ENCODE results near the gene CPXM1.

Gene CPXM1

DNA sequence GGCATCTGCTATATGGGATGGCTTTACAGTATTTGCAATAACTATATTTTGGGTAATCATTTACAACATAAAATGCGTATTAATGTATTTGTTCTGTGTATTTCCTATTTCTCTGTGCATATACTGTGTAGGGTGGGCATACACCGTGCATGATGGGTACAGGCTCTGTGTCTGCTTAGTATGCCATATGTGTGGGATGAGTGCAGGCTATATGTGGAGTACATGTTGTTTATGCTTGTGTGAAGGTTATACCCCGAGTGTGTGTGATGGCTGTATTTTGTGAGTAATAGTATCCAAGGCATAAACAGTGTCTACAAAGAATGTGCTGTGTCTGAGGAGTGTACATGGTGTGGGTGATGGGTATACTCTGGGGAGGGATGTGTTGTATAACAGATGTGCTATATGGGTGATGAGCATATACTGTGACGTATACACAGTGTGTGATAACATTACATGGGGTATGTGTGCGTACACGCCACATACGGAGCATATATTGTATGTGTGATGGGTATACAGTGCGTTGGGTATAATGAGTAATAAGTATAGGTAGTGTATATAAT lies 52.7 kb downstream of the CPXM1 start:
- DNase-seq, result peak; percentile 6 to 13

DNA sequence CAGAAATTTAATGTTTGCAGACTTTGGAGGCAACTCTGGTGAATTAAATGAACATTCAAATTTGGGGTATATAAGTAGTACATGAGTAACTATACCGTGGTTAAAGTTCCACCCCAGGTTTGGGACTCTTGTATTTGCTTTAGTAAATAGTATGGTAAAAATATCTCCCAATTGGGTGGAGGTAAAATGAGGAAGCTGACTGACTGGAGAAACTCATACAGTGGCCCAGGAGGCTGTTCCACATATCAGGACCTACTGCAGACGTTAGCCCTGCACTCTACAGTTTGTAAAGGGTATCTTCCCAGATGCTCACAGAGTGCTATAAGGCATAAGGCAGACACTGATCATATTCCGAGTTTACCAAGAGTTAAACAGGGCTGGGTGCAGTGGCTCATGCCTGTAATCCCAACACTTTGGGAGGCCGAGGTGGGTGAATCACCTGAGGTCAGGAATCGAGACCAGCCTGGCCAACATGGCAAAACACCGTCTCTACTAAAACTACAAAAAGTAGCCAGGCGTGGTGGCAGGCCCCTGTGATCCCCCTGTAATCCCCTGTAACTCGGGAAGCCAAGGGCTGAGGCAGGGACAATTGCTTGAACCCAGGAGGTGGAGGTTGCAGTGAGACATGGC lies 53.7 kb downstream of the CPXM1 start:
- DNase-seq, result peak; percentile 3 to 7

DNA sequence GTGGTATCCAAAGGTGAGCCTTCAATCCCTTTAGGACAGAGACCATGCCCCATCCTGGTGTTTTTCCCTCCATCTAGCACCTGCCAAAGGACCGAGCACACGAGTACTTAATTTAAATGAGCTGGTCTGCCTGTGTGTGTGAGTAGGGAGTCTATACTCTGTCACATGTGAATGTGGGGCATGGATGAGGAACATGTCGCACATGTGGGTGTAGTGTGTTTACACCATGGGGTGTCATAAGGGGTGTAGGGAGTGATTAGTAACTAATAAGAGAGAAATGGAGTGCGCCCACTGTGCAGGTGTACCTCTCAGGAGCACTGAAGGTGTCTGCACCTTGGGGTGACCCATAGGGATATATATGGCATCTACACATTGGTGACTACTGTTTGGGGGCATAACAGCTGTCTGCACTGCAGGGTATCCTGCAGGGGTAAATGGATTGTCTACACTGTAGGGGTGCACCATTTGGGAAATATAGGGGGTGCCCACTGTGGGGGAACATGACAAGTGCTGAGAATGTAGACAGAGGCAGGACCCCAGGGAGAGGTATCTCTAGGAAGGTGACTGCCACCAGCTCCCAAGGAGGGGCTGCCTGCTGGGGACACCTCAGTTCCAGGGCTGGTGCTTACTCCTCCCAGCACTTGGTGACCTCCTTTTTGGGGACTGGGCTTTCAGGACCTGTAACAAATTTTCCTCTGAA lies 54.3 kb downstream of the CPXM1 start:
- peak; percentile 11 to 13 for DNase-seq

DNA sequence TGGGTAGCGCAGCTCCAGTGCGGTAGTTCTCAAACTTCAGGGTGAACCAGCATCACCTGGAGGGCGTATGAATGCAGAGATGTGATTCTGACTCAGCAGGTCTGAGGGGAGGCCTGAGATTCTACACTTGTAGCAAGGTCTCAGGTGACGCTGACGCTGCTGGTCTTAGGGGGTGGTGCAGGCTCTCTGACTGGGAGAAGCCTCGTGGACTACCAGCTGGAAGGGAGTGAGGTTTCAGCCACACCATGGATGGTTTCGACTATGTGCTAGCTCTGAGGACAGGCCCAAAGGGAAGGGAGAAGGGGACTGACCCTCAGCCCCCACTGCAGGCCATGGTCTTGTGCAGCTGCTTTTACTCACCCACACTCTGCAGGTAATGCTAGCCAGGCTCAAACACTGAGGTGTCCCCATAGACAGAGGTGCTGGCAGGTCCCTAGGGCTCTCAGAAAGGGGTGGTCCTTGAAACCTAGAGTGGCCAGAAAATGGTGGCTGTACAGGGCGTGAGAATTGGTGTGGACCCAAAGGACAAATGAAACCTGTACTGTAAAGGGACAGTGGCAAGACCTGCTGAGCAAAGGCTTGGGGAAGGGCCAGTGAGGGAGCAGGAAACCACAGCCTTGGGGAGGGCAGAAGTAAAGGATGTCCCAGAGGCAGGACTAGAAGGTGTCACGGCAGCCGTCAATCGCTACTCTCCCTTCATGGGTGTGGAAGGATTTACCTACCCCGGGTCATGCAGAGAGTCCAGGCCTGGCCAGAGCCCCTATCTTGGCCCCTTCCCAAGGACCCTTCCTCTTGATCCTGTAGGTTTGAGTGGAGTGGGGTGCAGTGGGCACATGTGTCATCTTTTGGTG lies 55.1 kb downstream of the CPXM1 start:
- peak in 1 of 2 experiments; percentile 12 for DNase-seq
